HCT116 (cell line): Measurements from ENCODE around the gene ANKHD1. TPM values are rescaled to one million over a fixed set of nuclear protein-coding genes. Genes with fewer than 3 reads are reported as not detected.

Source experiments
- ATAC-seq: fragments of 200-7000 bp; cut with Tn5 transposase; 2 replicates; pipeline ENCODE4 v1.9.1; 2020; ENCODE audit warnings: mild to moderate bottlenecking, moderate library complexity
- BruUV-seq: library from RNA; stranded (reverse); fragments of 400-500 nt; replicated peaks from 2 replicates; lab custom pipeline; 2021; lab: Mats Ljungman, UMichigan
- CTCF ChIA-PET: fragments of 300-600 bp; sonication (Branson Sonifier 250); formaldehyde crosslinking; loops from one replicate; lab custom pipeline; 2021; ENCODE audit warnings: antibody characterized with exemption; lab: Charles Lee
- POLR2A ChIA-PET: fragments of 300-600, 350-600 bp; sonication (Branson Sonifier 250); formaldehyde crosslinking; loops from one replicate; lab custom pipeline; 2021; ENCODE audit warnings: antibody characterized with exemption; lab: Charles Lee
- RAD21 ChIA-PET, 2 experiments: fragments of 300-600 bp; sonication (Branson Sonifier 250); formaldehyde crosslinking; loops; one replicate each; lab custom pipeline; 2023; ENCODE audit warnings: low total read pairs in 2 of 2; ENCODE audit not compliant: uncharacterized antibody in 2 of 2, unreplicated experiment in 2 of 2, low non-redundant PET in 1 of 2; lab: Charles Lee
- DNase-seq: peaks from one replicate; pipeline ENCODE4 v3.0.0-alpha.2; 2010; ENCODE audit warnings: low read depth, low spot score
- H2AFZ ChIP-seq: fragments of 200-600 bp; shearing (Covaris generic), sonication (generic); 2 replicates; pipeline ENCODE4 v1.6.1; 2017; ENCODE audit warnings: low read depth, mixed run types, mixed read lengths, antibody characterized with exemption, low read length; ENCODE audit not compliant: poor library complexity, severe bottlenecking
- H3K27ac ChIP-seq: 2 replicates; pipeline ENCODE4 v1.5.1; 2012; ENCODE audit warnings: low read depth, low read length
- H3K27me3 ChIP-seq: fragments of 200-600 bp; sonication (generic); 2 replicates; pipeline ENCODE4 v1.6.1; 2016; ENCODE audit warnings: mixed run types, low read length, mixed read lengths; ENCODE audit not compliant: insufficient read depth
- H3K36me3 ChIP-seq, 2 experiments: fragments of 200-500 bp in 1 of 2; fragments of 200-600 bp in 1 of 2; sonication (Bioruptor generic) in 1 of 2; sonication (generic) in 1 of 2; 2 replicates each; pipeline versions ENCODE4 v1.5.1 to v1.6.1; 2014 to 2016; ENCODE audit warnings: low read length in 2 of 2, inconsistent platforms in 1 of 2, mixed read lengths in 1 of 2, mixed run types in 1 of 2; ENCODE audit not compliant: insufficient read depth in 2 of 2, control insufficient read depth in 1 of 2
- H3K4me1 ChIP-seq, 2 experiments: fragments of 200-600 bp in 1 of 2; sonication (generic) in 1 of 2; 2 replicates each; pipeline versions ENCODE4 v1.5.1 to v1.6.1; 2012 to 2017; ENCODE audit warnings: low read length in 2 of 2, inconsistent platforms in 1 of 2, mild to moderate bottlenecking in 1 of 2, mixed read lengths in 1 of 2, mixed run types in 1 of 2, moderate library complexity in 1 of 2; ENCODE audit not compliant: insufficient read depth in 2 of 2, control insufficient read depth in 1 of 2
- H3K4me2 ChIP-seq: fragments of 200-600 bp; sonication (generic); 2 replicates; pipeline ENCODE4 v1.6.1; 2017; ENCODE audit warnings: mixed run types, low read length, mixed read lengths
- H3K4me3 ChIP-seq, 2 experiments: fragments of 200-600 bp in 1 of 2; sonication (generic) in 1 of 2; replicated peaks in 1 of 2; 2 replicates each; pipeline ENCODE4 v1.5.1; 2011 to 2016; ENCODE audit warnings: low read length in 2 of 2, control low read depth in 1 of 2, low read depth in 1 of 2, mild to moderate bottlenecking in 1 of 2, mixed read lengths in 1 of 2, mixed run types in 1 of 2
- H3K79me2 ChIP-seq: fragments of 200-600 bp; sonication (generic); 2 replicates; pipeline ENCODE4 v1.6.1; 2017; ENCODE audit warnings: mild to moderate bottlenecking, mixed run types, low read length, moderate library complexity, mixed read lengths; ENCODE audit not compliant: insufficient read depth
- H3K9ac ChIP-seq: fragments of 200-600 bp; sonication (generic); 2 replicates; pipeline ENCODE4 v1.6.1; 2016; ENCODE audit warnings: low read length, mixed read lengths
- H3K9me2 ChIP-seq: fragments of 200-600 bp; sonication (generic), shearing (Covaris generic); 2 replicates; pipeline ENCODE4 v1.6.1; 2017; ENCODE audit warnings: mixed run types, mild to moderate bottlenecking, moderate library complexity; ENCODE audit not compliant: insufficient read depth
- H3K9me3 ChIP-seq, 2 experiments: fragments of 200-500 bp in 1 of 2; fragments of 200-600 bp in 1 of 2; sonication (Bioruptor generic) in 1 of 2; sonication (generic) in 1 of 2; 2 replicates each; pipeline ENCODE4 v1.6.1; 2014 to 2017; ENCODE audit warnings: low read length in 2 of 2, mixed read lengths in 2 of 2, inconsistent platforms in 1 of 2, low read depth in 1 of 2, mild to moderate bottlenecking in 1 of 2, mixed run types in 1 of 2, moderate library complexity in 1 of 2; ENCODE audit not compliant: control insufficient read depth in 1 of 2, insufficient read depth in 1 of 2
- H4K20me1 ChIP-seq: fragments of 200-600 bp; sonication (generic), shearing (Covaris generic); 2 replicates; pipeline ENCODE4 v1.6.1; 2017; ENCODE audit warnings: mixed run types, mild to moderate bottlenecking, moderate library complexity; ENCODE audit not compliant: insufficient read depth
- CBX3 ChIP-seq: IDR thresholded peaks from 2 replicates; pipeline ENCODE4 v1.6.1; 2012; ENCODE audit warnings: low read depth
- FOSL1 ChIP-seq: IDR thresholded peaks from 2 replicates; pipeline ENCODE4 v1.6.1; 2012; ENCODE audit warnings: low read depth
- RAD21 ChIP-seq: IDR thresholded peaks from 2 replicates; pipeline ENCODE4 v1.6.1; 2012; ENCODE audit warnings: low read depth, mild to moderate bottlenecking
- SP1 ChIP-seq: IDR thresholded peaks from 2 replicates; pipeline ENCODE4 v1.6.1; 2012; ENCODE audit warnings: low read depth
- TCF7L2 ChIP-seq: IDR thresholded peaks from 2 replicates; pipeline ENCODE4 v1.7.0; 2011; ENCODE audit warnings: borderline replicate concordance, inconsistent platforms; ENCODE audit not compliant: insufficient read depth, insufficient read length; ENCODE audit errors: extremely low read depth
- ZNF274 ChIP-seq: fragments of 200-500 bp; sonication (Bioruptor generic); IDR thresholded peaks from 2 replicates; pipeline ENCODE4 v1.6.1; 2014; ENCODE audit warnings: mild to moderate bottlenecking, low read depth, low read length, inconsistent platforms
- intact Hi-C: fragments of 100-400 bp; cut with micrococcal nuclease; formaldehyde crosslinking; loops from 2 replicates; pipeline ENCODE4 v1.10.0; 2022
- total RNA-seq: library from RNA; stranded (reverse); gene quantifications from one replicate; pipeline ENCODE4 v1.2.1, GENCODE V29; 2021; ENCODE audit not compliant: unreplicated experiment
- TF ChIP-seq, protein P1 (sequence below): IDR thresholded peaks from 2 replicates; pipeline ENCODE4 v1.6.1; 2012

The ANKHD1 gene
- total RNA-seq, 1 experiment from 2014 or later, result 80.8 TPM

DNA sequence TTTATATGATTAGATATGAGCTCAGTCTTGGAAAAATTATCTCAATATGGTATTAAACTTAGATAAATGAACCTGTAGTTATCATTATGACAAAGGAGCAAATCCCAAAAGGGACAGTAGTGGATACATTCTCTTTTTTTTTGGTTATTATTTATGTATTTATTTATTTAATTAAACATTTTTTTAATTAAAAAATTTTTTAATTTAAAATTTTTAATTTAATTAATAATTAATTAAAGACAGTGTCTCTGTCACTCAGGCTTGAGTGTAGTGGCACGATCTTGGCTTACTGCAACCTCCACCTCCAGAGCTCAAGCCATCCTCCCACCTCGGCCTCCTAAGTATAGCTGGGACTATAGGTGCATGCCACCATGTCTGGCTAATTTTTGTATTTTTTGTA is 15.6 kb downstream of the ANKHD1 start:
- no peak overlapping the region for H3K27ac ChIP-seq
- H4K20me1 ChIP-seq, result peaks cover 16% of the 10 kb centered on the region
- no peak overlapping the region for H3K9ac ChIP-seq
- H3K9me3 ChIP-seq, result no peaks in the 10 kb centered on the region
- no peak for DNase-seq
- CTCF ChIA-PET, result no interaction called here
- H3K79me2 ChIP-seq, result peaks cover 96% of the 10 kb centered on the region
- no peaks in the 10 kb centered on the region for H3K27me3 ChIP-seq
- ATAC-seq, result no peak
- no peaks in the 10 kb centered on the region for H3K9me2 ChIP-seq
- RAD21 ChIA-PET, result no interaction called here
- no peak overlapping the region for H3K4me2 ChIP-seq
- intact Hi-C loops, result no loop called here
- POLR2A ChIA-PET, result no interaction called here
- no TSS peak for BruUV-seq
- no peaks in the 10 kb centered on the region; a peak in 1 of 4 replicates for H3K4me1 ChIP-seq
- H2AFZ ChIP-seq, result no peak overlapping the region
- H3K4me3 ChIP-seq, result no peak overlapping the region
- TF ChIP-seq ZNF274 (no peak), CBX3 (no peak), RAD21 (no peak), FOSL1 (no peak)
- no peaks in the 10 kb centered on the region for H3K36me3 ChIP-seq

DNA sequence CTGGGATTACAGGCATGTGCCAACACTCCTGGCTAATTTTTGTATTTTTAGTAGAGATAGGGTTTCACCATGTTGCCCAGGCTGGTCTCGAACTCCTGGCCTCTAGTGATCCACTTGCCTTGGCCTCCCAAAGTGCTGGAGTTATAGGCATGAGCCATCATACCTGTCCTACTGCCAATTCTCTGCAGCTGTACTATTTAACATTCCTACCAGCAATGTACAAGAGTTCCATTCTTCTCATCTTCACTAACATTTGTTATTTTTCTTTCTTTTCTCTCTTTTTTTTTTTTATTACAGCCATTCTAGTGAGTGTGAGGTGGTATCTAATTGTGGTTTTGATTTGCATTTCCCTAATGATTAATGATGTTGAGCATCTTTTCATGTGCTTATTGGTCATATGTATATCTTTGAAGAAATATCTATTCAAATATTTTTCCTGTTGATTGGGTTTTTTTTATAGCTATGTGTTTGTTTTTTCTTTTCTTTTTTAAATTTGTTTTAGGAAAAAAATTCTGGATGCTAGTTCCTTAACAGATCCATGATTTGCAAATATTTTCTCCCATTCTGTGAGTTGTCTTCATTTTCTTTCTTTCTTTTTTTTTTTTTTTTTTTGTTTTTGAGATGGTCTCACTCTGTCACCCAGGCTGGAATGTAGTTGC is 17.4 kb downstream of the ANKHD1 start:
- no TSS peak for BruUV-seq

More for the DNA sequence above, 17.4 kb downstream of the ANKHD1 start:
- ChIA-PET POLR2A (interaction anchor here (0.9 to 1.3 kb wide), 3 partner anchors 11 to 73 kb away, joined by 3 to 4 read pairs (median 3); partner anchors contain the start of gene HBEGF), RAD21 (no interaction called here)
- no peaks in the 10 kb centered on the region for H3K36me3 ChIP-seq
- intact Hi-C loops, result no loop called here
- TF ChIP-seq SP1 (no peak), TCF7L2 (no peak)
- TF ChIP-seq, protein P1, sequence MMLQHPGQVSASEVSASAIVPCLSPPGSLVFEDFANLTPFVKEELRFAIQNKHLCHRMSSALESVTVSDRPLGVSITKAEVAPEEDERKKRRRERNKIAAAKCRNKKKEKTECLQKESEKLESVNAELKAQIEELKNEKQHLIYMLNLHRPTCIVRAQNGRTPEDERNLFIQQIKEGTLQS, result no peak
- TF ChIP-seq, all 23 proteins: peak for 0
- no peak for DNase-seq
- Histone ChIP-seq H3K4me1 (no peaks in the 10 kb centered on the region; a peak in 1 of 4 replicates), H3K4me2 (no peak overlapping the region), H3K9me2 (no peaks in the 10 kb centered on the region), H3K9ac (no peak overlapping the region), H3K4me3 (no peak overlapping the region), H3K79me2 (peaks cover 96% of the 10 kb centered on the region), H2AFZ (no peak overlapping the region), H3K9me3 (no peaks in the 10 kb centered on the region), H4K20me1 (peaks cover 9% of the 10 kb centered on the region; the same call in 1 of the 2 replicates), H3K27me3 (no peaks in the 10 kb centered on the region), H3K27ac (no peak overlapping the region)
- CTCF ChIA-PET, result no interaction called here
- no peak for ATAC-seq
